Measurements from ENCODE around the gene PACRG. TPM values are rescaled to one million over a fixed set of nuclear protein-coding genes. Genes with fewer than 3 reads are reported as not detected.

Gene PACRG
- polyA plus RNA-seq, 2 of the 4 experiments (the other 2 are of a cell fraction) = 0.14 to 0.30 TPM

- no peak overlapping the region for H3K4me2 ChIP-seq
- FAIRE-seq = no peak
- H3K4me1 ChIP-seq = no peaks in the 10 kb centered on the region
- no peaks in the 10 kb centered on the region for H3K9me3 ChIP-seq
- no peak overlapping the region for H3K27ac ChIP-seq
- ATAC-seq = no peak
- CTCF ChIA-PET = interaction anchor here (0.6 to 1.2 kb wide), 2 partner anchors 10 to 12 kb away, joined by 3 to 4 read pairs; no protein-coding TSS in a partner anchor
- TF ChIP-seq, protein P1, sequence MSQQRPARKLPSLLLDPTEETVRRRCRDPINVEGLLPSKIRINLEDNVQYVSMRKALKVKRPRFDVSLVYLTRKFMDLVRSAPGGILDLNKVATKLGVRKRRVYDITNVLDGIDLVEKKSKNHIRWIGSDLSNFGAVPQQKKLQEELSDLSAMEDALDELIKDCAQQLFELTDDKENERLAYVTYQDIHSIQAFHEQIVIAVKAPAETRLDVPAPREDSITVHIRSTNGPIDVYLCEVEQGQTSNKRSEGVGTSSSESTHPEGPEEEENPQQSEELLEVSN (IDR thresholded peaks at IDR 0.05; ENCODE audit: borderline replicate concordance, low read depth) = no peak
- TF ChIP-seq MAFK (IDR thresholded peaks at IDR 0.05; ENCODE audit: partially characterized antibody) = peak; percentile 24
- DNase-seq (ENCODE audit: low read depth in 1 of 2, low spot score in 1 of 2) = no peak
- WGBS (ENCODE audit: missing lambda C conversion rate) = 84% methylated on average over 8 of the region's 8 CpGs
- POLR2A ChIA-PET = no interaction called here
- H3K4me3 ChIP-seq = no peak overlapping the region
Measured at GRCh38 chr6:163301726-163302635, 574.2 kb downstream of the PACRG start.

- FAIRE-seq = no peak
- DNase-seq (ENCODE audit: low read depth in 1 of 2, low spot score in 1 of 2) = no peak
- no peak overlapping the region for H3K27ac ChIP-seq
- H3K4me3 ChIP-seq = no peak overlapping the region
- ChIA-PET POLR2A (no interaction called here), CTCF (interaction anchor here (1.2 kb wide), 1 partner anchor 12 kb away, joined by 3 read pairs; no protein-coding TSS in a partner anchor)
- 84% methylated on average over 9 of the region's 9 CpGs for WGBS (ENCODE audit: missing lambda C conversion rate)
- TF ChIP-seq NR3C1 (IDR thresholded peaks at IDR 0.05) (no peak), CHD2 (IDR thresholded peaks at IDR 0.05; ENCODE audit: low read length, partially characterized antibody) (no peak), NPAS2 (CRISPR knock-in tag; IDR thresholded peaks at IDR 0.05; ENCODE audit: borderline replicate concordance) (no peak), EHMT2 (IDR thresholded peaks at IDR 0.05; ENCODE audit: low read depth) (no peak), CEBPB (IDR thresholded peaks at IDR 0.05) (no peak), EHF (CRISPR knock-in tag; IDR thresholded peaks at IDR 0.05) (no peak)
- TF ChIP-seq, protein P2, sequence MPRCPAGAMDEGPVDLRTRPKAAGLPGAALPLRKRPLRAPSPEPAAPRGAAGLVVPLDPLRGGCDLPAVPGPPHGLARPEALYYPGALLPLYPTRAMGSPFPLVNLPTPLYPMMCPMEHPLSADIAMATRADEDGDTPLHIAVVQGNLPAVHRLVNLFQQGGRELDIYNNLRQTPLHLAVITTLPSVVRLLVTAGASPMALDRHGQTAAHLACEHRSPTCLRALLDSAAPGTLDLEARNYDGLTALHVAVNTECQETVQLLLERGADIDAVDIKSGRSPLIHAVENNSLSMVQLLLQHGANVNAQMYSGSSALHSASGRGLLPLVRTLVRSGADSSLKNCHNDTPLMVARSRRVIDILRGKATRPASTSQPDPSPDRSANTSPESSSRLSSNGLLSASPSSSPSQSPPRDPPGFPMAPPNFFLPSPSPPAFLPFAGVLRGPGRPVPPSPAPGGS (IDR thresholded peaks at IDR 0.05) = no peak
- H3K4me1 ChIP-seq = no peaks in the 10 kb centered on the region
- no peaks in the 10 kb centered on the region for H3K9me3 ChIP-seq
- H3K4me2 ChIP-seq = no peak overlapping the region
- no peak for ATAC-seq
Measured at GRCh38 chr6:163302747-163303146, 575.0 kb downstream of the PACRG start.

DNA sequence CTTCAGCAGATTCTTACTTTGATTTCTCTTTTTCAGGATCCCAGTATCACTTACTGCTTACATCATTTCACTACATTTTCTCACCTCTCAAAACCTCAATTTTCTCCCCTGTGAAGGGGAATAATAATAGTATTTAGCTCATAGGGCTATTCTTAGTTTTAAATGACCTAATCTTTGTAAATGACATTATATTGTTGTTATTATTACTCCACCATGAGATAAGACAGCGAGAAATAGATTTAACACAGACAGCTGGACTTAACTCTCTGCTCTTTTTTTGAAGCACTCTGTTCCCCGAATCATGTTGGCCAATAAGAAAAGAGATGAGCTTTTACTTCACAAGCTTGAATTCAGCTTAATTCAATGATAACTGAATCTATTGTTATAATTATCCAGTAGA is 578.2 kb downstream of the PACRG start:
- Histone ChIP-seq H3K4me2 (no peak overlapping the region), H3K27ac (no peak overlapping the region), H3K4me1 (peaks cover 11% of the 10 kb centered on the region; the same call in 2 of the 3 replicates), H3K4me3 (no peak overlapping the region), H3K9me3 (no peaks in the 10 kb centered on the region)
- ChIA-PET POLR2A (no interaction called here), CTCF (no interaction called here)
- WGBS (ENCODE audit: missing lambda C conversion rate) = 82% methylated on average over 2 of the region's 2 CpGs
- no peak for TF ChIP-seq SREBF2 (IDR thresholded peaks at IDR 0.05)
- TF ChIP-seq, protein P3, sequence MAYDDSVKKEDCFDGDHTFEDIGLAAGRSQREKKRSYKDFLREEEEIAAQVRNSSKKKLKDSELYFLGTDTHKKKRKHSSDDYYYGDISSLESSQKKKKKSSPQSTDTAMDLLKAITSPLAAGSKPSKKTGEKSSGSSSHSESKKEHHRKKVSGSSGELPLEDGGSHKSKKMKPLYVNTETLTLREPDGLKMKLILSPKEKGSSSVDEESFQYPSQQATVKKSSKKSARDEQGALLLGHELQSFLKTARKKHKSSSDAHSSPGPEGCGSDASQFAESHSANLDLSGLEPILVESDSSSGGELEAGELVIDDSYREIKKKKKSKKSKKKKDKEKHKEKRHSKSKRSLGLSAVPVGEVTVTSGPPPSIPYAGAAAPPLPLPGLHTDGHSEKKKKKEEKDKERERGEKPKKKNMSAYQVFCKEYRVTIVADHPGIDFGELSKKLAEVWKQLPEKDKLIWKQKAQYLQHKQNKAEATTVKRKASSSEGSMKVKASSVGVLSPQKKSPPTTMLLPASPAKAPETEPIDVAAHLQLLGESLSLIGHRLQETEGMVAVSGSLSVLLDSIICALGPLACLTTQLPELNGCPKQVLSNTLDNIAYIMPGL (CRISPR knock-in tag; IDR thresholded peaks at IDR 0.05; ENCODE audit: borderline replicate concordance) = no peak
- TF ChIP-seq ESRRA (IDR thresholded peaks at IDR 0.05; ENCODE audit: borderline replicate concordance, low read length) = no peak
- TF ChIP-seq RNF2 (IDR thresholded peaks at IDR 0.05; ENCODE audit: borderline replicate concordance, low read depth) = no peak
- TF ChIP-seq JUNB (IDR thresholded peaks at IDR 0.05) = no peak
- TF ChIP-seq, protein P2 (IDR thresholded peaks at IDR 0.05) = no peak
- no peak for TF ChIP-seq ZNF302 (CRISPR knock-in tag; IDR thresholded peaks at IDR 0.05)
- TF ChIP-seq, protein P4, sequence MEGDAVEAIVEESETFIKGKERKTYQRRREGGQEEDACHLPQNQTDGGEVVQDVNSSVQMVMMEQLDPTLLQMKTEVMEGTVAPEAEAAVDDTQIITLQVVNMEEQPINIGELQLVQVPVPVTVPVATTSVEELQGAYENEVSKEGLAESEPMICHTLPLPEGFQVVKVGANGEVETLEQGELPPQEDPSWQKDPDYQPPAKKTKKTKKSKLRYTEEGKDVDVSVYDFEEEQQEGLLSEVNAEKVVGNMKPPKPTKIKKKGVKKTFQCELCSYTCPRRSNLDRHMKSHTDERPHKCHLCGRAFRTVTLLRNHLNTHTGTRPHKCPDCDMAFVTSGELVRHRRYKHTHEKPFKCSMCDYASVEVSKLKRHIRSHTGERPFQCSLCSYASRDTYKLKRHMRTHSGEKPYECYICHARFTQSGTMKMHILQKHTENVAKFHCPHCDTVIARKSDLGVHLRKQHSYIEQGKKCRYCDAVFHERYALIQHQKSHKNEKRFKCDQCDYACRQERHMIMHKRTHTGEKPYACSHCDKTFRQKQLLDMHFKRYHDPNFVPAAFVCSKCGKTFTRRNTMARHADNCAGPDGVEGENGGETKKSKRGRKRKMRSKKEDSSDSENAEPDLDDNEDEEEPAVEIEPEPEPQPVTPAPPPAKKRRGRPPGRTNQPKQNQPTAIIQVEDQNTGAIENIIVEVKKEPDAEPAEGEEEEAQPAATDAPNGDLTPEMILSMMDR (IDR thresholded peaks at IDR 0.05) = no peak
- no peak for TF ChIP-seq PBX3 (IDR thresholded peaks at IDR 0.05)
- TF ChIP-seq FOXS1 (CRISPR knock-in tag; IDR thresholded peaks at IDR 0.05) = no peak
- no peak for TF ChIP-seq TP53 (CRISPR knock-in tag; IDR thresholded peaks at IDR 0.05)
- no peak for TF ChIP-seq SMC3 (IDR thresholded peaks at IDR 0.05)
- TF ChIP-seq HES2 (IDR thresholded peaks at IDR 0.05) = no peak
- TF ChIP-seq CHD4 (IDR thresholded peaks at IDR 0.05; ENCODE audit: borderline replicate concordance) = no peak
- no peak for TF ChIP-seq CEBPB (IDR thresholded peaks at IDR 0.05)
- DNase-seq (ENCODE audit: low read depth in 1 of 2, low spot score in 1 of 2) (no peak), ATAC-seq (no peak), FAIRE-seq (no peak)
